GM23248 (cell line): ENCODE measurements around the gene ZNF212. TPM values are rescaled to one million over a fixed set of nuclear protein-coding genes. Genes with fewer than 3 reads are reported as not detected.

Experiments used
- DNase-seq: peaks from one replicate; pipeline ENCODE4 v3.0.0-alpha.2; 2015
- H2AFZ ChIP-seq: fragments of 200-600 bp; sonication (generic); 2 replicates; pipeline ENCODE4 v1.6.1; 2016; ENCODE audit warnings: antibody characterized with exemption
- H3F3A ChIP-seq: fragments of 200-600 bp; sonication (generic); 2 replicates; pipeline ENCODE4 v1.6.1; 2016; ENCODE audit warnings: mild to moderate bottlenecking, antibody characterized with exemption, mixed run types; ENCODE audit not compliant: insufficient read depth
- H3K27ac ChIP-seq: fragments of 200-600 bp; sonication (generic); 2 replicates; pipeline ENCODE4 v1.5.1; 2016; ENCODE audit warnings: mild to moderate bottlenecking
- H3K27me3 ChIP-seq: fragments of 200-600 bp; sonication (generic); replicated peaks from 2 replicates; pipeline ENCODE4 v1.6.1; 2016; ENCODE audit warnings: mild to moderate bottlenecking; ENCODE audit not compliant: insufficient read depth
- H3K36me3 ChIP-seq: fragments of 200-600 bp; sonication (generic); 2 replicates; pipeline ENCODE4 v1.6.1; 2016; ENCODE audit warnings: low read depth, mild to moderate bottlenecking
- H3K4me1 ChIP-seq: fragments of 200-600 bp; sonication (generic); 2 replicates; pipeline ENCODE4 v1.6.1; 2016; ENCODE audit warnings: mild to moderate bottlenecking; ENCODE audit not compliant: insufficient read depth
- H3K4me2 ChIP-seq: fragments of 200-600 bp; sonication (generic); one replicate; pipeline ENCODE4 v1.6.1; 2016; ENCODE audit warnings: mild to moderate bottlenecking; ENCODE audit not compliant: unreplicated experiment
- H3K4me3 ChIP-seq: fragments of 200-600 bp; sonication (generic); 2 replicates; pipeline ENCODE4 v1.5.1; 2016; ENCODE audit warnings: mild to moderate bottlenecking
- H3K79me2 ChIP-seq: fragments of 200-600 bp; sonication (generic); 2 replicates; pipeline ENCODE4 v1.6.1; 2016; ENCODE audit warnings: mild to moderate bottlenecking; ENCODE audit not compliant: insufficient read depth
- H3K9ac ChIP-seq: fragments of 200-600 bp; sonication (generic); 2 replicates; pipeline ENCODE4 v1.6.1; 2016; ENCODE audit warnings: mild to moderate bottlenecking
- H3K9me2 ChIP-seq: fragments of 200-600 bp; sonication (generic); 2 replicates; pipeline ENCODE4 v1.6.1; 2016; ENCODE audit warnings: mixed run types, mild to moderate bottlenecking, moderate library complexity; ENCODE audit not compliant: insufficient read depth
- H3K9me3 ChIP-seq: fragments of 200-600 bp; sonication (generic); one replicate; pipeline ENCODE4 v1.6.1; 2017; ENCODE audit warnings: low read depth
- H4K20me1 ChIP-seq: fragments of 200-600 bp; sonication (generic); 2 replicates; pipeline ENCODE4 v1.6.0; 2016; ENCODE audit not compliant: insufficient read depth
- EZH2 ChIP-seq: fragments of 200-600 bp; sonication (generic); IDR thresholded peaks from 2 replicates; pipeline ENCODE4 v1.6.1; 2018; ENCODE audit warnings: antibody characterized with exemption, mild to moderate bottlenecking; ENCODE audit not compliant: insufficient read depth, poor library complexity, severe bottlenecking
- EZH2phosphoT487 ChIP-seq: fragments of 200-600 bp; sonication (generic); IDR thresholded peaks from 2 replicates; pipeline ENCODE4 v1.6.1; 2018; ENCODE audit warnings: antibody characterized with exemption, moderate library complexity, mild to moderate bottlenecking, low read depth; ENCODE audit not compliant: insufficient read depth
- WGBS, 2 experiments: methylation state at CpG; one replicate each; pipeline ENCODE4 v1.1.6; 2015 to 2017; ENCODE audit warnings: low lambda C conversion rate in 2 of 2, low coverage in 1 of 2; ENCODE audit errors: missing lambda C conversion rate in 2 of 2; 5-methylcytosine and 5-hydroxymethylcytosine counted together
- in situ Hi-C: fragments of 300-500 bp; cut with MboI; formaldehyde crosslinking; loops from 2 replicates; pipeline ENCODE4 v1.15.0; 2020
- polyA plus RNA-seq: library from polyadenylated mRNA; unstranded; fragments of >200 nt; fragmentation: Nextera tagmentation; extraction: Ambion mirVana; gene quantifications from 2 replicates; pipeline ENCODE4 v1.2.1, GENCODE V29; 2016
- total RNA-seq: library from RNA; depleted of rRNA; stranded (reverse); fragments of >200 nt; shearing (Covaris generic); gene quantifications from 2 replicates; pipeline ENCODE4 v1.2.3, GENCODE V29; 2014

ZNF212 gene
- total and polyA plus RNA-seq, 2 experiments from 2014 or later: 4.1 to 5.3 TPM

DNA sequence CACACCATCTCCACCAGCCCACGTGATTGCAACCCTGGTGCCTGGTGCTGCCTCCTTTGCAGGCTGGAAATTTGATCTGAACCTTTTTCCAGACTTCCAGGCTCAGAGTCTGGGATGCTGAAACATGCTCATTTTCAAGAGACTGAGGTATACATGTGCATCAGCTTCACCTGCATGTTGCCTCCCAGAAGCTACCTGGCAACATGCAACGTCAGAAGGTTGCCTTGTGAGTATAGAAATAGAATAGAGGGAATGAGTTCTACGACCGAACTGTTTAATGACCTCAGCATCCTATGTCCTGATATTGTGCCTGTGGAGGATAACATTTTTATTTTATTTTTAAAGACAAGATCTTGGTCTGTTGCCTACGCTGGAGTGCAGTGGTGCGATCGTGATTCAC is 1.9 kb upstream of the ZNF212 start:
- Histone ChIP-seq H3K4me1 (peaks cover 32% of the 10 kb centered on the region), H2AFZ (no peak overlapping the region), H3K79me2 (peaks cover 30% of the 10 kb centered on the region), H3F3A (peaks cover 19% of the 10 kb centered on the region), H3K9me2 (no peaks in the 10 kb centered on the region), H3K4me2 (no peak overlapping the region), H3K9me3 (no peaks in the 10 kb centered on the region), H3K9ac (no peak overlapping the region), H4K20me1 (no peaks in the 10 kb centered on the region), H3K27me3 (no peaks in the 10 kb centered on the region), H3K27ac (peak overlapping the region; percentile 33; the same call in 1 of the 2 replicates), H3K4me3 (no peak overlapping the region), H3K36me3 (no peaks in the 10 kb centered on the region)
- WGBS, 2 experiments: 79% methylated on average over 7 of the region's 7 CpGs
- in situ Hi-C loops: no loop called here
- TF ChIP-seq EZH2phosphoT487: no peak
- no peak for TF ChIP-seq EZH2
- DNase-seq: no peak

DNA sequence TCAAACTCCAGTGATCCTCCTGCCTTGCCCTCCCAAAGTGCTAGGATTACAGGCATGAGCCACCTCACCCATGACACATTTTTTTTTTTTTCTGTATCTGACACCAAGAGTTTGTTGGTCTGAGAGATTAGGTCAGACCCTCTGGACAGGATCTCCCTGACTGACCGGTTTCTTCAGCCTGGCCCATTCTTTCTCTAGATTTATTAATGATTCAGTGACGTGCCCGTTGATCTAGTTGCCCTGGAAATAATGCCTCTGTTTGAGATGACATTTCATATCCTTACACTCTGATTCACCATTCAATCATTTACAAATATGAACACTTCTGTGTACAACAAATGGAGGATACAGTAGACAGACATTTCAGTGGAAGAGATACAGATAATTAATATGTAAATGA is 1.4 kb upstream of the ZNF212 start:
- in situ Hi-C loops: no loop called here
- Histone ChIP-seq H3K9me2 (no peaks in the 10 kb centered on the region), H3K4me1 (peaks cover 26% of the 10 kb centered on the region), H3K79me2 (peaks cover 36% of the 10 kb centered on the region), H3F3A (peaks cover 13% of the 10 kb centered on the region), H3K4me2 (no peak overlapping the region), H4K20me1 (no peaks in the 10 kb centered on the region), H3K9me3 (no peaks in the 10 kb centered on the region), H3K4me3 (no peak overlapping the region), H3K27ac (peak overlapping the region; percentile 33; the same call in 1 of the 2 replicates), H3K36me3 (no peaks in the 10 kb centered on the region), H3K27me3 (no peaks in the 10 kb centered on the region), H2AFZ (no peak overlapping the region), H3K9ac (no peak overlapping the region)
- 54 to 69% methylated on average over 3 of the region's 3 CpGs for WGBS, 2 experiments
- no peak for TF ChIP-seq EZH2
- no peak for TF ChIP-seq EZH2phosphoT487
- peak; percentile 51 for DNase-seq

DNA sequence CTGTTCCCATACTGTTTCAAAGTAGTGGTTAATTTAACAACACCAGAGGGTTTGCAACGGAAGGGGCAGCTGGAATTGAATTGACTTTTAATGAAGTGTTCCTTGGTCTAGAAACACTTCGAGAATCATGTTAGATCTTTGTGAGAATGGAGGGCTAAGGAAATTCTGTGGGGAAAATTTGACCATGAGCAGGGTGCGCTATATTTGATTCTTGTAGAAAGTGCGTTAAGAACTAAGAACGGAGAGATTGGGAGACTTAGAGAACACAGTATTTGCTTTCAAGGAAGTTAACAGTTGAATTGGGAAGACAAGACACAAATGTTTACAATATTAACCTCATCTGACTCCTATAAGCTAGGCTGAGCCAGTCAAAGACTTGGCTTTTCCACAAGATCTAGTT is 1.2 kb downstream of the ZNF212 start:
- in situ Hi-C loops: no loop called here
- TF ChIP-seq EZH2phosphoT487 (no peak), EZH2 (no peak)
- Histone ChIP-seq H3K4me2 (peak overlapping the region; percentile 98), H3K9ac (peak overlapping the region; percentile 95), H3K36me3 (no peaks in the 10 kb centered on the region), H2AFZ (no peak overlapping the region), H3K9me3 (no peaks in the 10 kb centered on the region), H3K27ac (no peak overlapping the region), H3F3A (no peaks in the 10 kb centered on the region), H4K20me1 (no peaks in the 10 kb centered on the region), H3K27me3 (no peaks in the 10 kb centered on the region), H3K4me3 (peak overlapping the region; percentile 96), H3K9me2 (no peaks in the 10 kb centered on the region), H3K79me2 (peaks cover 62% of the 10 kb centered on the region), H3K4me1 (peaks cover 15% of the 10 kb centered on the region)
- DNase-seq: no peak
- WGBS, 2 experiments: 71 to 75% methylated on average over 5 of the region's 5 CpGs

DNA sequence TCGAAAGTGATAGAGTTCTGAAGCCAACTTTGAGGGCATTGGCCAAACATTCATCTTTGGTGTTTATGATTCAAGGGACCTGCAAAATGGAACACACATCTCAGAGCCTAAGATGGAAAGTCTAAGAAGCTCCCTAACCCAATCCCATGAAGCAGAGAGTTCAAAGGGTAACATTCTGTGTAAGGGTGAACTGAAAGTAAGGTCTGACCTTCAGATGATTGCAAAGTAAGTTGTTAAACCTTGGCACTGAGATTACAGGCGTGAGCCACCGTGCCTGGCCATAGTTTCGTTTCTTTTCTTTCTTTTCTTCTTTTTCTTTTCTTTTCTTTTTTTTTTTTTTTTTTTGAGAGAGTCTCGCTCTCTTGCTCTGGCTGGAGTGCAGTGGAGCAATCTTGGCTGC is 2.2 kb downstream of the ZNF212 start:
- Histone ChIP-seq H3K9ac (no peak overlapping the region), H3K4me2 (no peak overlapping the region), H3K9me2 (no peaks in the 10 kb centered on the region), H2AFZ (no peak overlapping the region), H3K27me3 (no peaks in the 10 kb centered on the region), H3F3A (no peaks in the 10 kb centered on the region), H3K36me3 (no peaks in the 10 kb centered on the region), H3K4me1 (peaks cover 15% of the 10 kb centered on the region), H3K9me3 (no peaks in the 10 kb centered on the region), H3K4me3 (no peak overlapping the region), H3K79me2 (peaks cover 72% of the 10 kb centered on the region), H3K27ac (no peak overlapping the region), H4K20me1 (no peaks in the 10 kb centered on the region)
- TF ChIP-seq EZH2 (no peak), EZH2phosphoT487 (no peak)
- WGBS, 2 experiments: 88 to 89% methylated on average over 5 of the region's 5 CpGs
- DNase-seq: no peak
- in situ Hi-C loops: no loop called here

DNA sequence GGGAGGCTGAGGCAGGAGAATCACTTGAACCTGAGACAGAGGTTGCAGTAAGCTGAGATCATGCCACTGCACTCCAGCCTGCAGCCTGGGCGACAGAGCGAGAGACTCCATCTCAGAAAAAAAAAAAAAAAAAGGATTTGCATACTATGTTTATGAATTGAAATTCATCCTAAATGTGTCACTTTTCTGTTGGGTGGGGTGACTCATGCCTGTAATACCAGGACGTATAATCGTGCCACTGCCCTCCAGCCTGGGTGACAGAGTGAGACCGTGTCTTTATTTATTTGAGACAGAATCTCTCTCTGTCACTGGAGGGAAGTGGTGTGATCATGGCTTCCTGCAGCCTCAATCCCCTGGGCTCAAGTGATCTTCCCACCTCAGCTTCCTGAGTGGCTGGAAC is 5.8 kb downstream of the ZNF212 start:
- no peaks in the 10 kb centered on the region for H3F3A ChIP-seq
- 46 to 49% methylated on average over 5 of the region's 5 CpGs for WGBS, 2 experiments
- no peaks in the 10 kb centered on the region for H3K9me3 ChIP-seq
- H4K20me1 ChIP-seq: no peaks in the 10 kb centered on the region
- H3K79me2 ChIP-seq: peaks cover 95% of the 10 kb centered on the region
- no peaks in the 10 kb centered on the region for H3K36me3 ChIP-seq
- in situ Hi-C loops: no loop called here
- H3K9me2 ChIP-seq: no peaks in the 10 kb centered on the region
- no peak for TF ChIP-seq EZH2
- TF ChIP-seq EZH2phosphoT487: no peak
- peak overlapping the region; percentile 22; the same call in 1 of the 2 replicates for H3K27ac ChIP-seq
- no peaks in the 10 kb centered on the region for H3K27me3 ChIP-seq
- peak; percentile 65 for DNase-seq
- H2AFZ ChIP-seq: no peak overlapping the region
- peaks cover 11% of the 10 kb centered on the region for H3K4me1 ChIP-seq
- no peak overlapping the region for H3K4me2 ChIP-seq
- no peak overlapping the region for H3K4me3 ChIP-seq
- no peak overlapping the region for H3K9ac ChIP-seq
